Left ventricle myocardium inferior (tissue), 1 donor: ENCODE data around the gene SHC2. TPM values are rescaled to one million over a fixed set of nuclear protein-coding genes. Genes with fewer than 3 reads are reported as not detected.

Experiments
- DNase-seq: peaks from one replicate; pipeline ENCODE4 v3.0.0-alpha.2; 2020
- H3K27ac ChIP-seq: fragments of 200-600 bp; replicated peaks from 2 replicates; pipeline ENCODE4 v1.8.0; 2021
- H3K27me3 ChIP-seq: fragments of 200-600 bp; 2 replicates; pipeline ENCODE4 v1.8.0; 2021; ENCODE audit warnings: low read depth
- H3K36me3 ChIP-seq: fragments of 200-600 bp; 2 replicates; pipeline ENCODE4 v1.8.0; 2021
- H3K4me1 ChIP-seq: fragments of 200-600 bp; 2 replicates; pipeline ENCODE4 v1.8.0; 2021
- H3K4me3 ChIP-seq: fragments of 200-600 bp; 2 replicates; pipeline ENCODE4 v1.8.0; 2021; ENCODE audit warnings: mild to moderate bottlenecking, moderate library complexity
- H3K9me3 ChIP-seq: fragments of 200-600 bp; replicated peaks from 2 replicates; pipeline ENCODE4 v1.8.0; 2021
- CTCF ChIP-seq: fragments of 200-600 bp; IDR thresholded peaks from 2 replicates; pipeline ENCODE4 v1.8.0; 2021; ENCODE audit warnings: antibody characterized with exemption, mild to moderate bottlenecking, borderline replicate concordance
- intact Hi-C: fragments of 100-400 bp; cut with micrococcal nuclease; formaldehyde crosslinking; loops from one replicate; pipeline ENCODE4 v1.11.0; 2022
- total RNA-seq: library from RNA; stranded (reverse); fragmentation: NEBNext Ultra II Directional; extraction: Animal tissue kit (Norgen Biotek cat#: 25700); gene quantifications from one replicate; pipeline ENCODE4 v1.2.1, GENCODE V29; 2021
- donor health status: DM: no; HTN: yes; CAD: no; lungs with severe emphysema.

SHC2 gene
- total RNA-seq, 1 donor from 2014 or later: 11.3 TPM

DNA sequence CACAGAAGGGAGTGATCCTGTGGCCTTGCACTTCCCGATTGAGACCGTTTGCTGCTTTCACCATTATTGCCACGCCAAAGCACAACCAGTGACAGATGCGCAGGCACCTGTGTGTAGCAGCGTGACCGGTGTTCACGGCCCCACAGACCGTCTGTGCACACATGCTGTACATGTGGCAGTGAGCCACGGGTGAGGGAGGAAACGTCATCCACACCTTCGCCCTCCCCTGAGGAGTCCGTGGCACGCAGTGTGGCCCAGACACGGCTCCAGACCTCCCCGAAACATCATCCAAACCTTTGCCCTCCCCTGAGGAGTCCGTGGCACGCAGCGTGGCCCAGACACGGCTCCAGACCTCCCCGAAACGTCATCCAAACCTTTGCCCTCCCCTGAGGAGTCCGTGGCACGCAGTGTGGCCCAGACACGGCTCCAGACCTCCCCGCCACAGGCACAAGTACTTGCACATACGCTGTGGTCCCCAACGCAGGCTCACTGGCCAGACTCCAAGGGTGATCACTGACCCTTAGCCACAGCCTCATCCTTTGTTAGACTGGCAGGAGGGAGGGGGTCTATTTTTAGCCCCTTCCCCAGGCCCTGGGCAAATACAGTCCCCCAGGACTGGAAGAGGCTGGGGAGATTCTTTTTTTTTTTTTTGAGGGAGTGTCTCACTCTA lies 7.9 kb upstream of the SHC2 start:
- intact Hi-C loops: no loop called here
- no peak overlapping the region for H3K27ac ChIP-seq
- no peak for TF ChIP-seq CTCF
- H3K9me3 ChIP-seq: no peaks in the 10 kb centered on the region
- DNase-seq: no peak
- no peaks in the 10 kb centered on the region for H3K27me3 ChIP-seq
- no peaks in the 10 kb centered on the region for H3K36me3 ChIP-seq
- no peak overlapping the region for H3K4me3 ChIP-seq
- no peaks in the 10 kb centered on the region for H3K4me1 ChIP-seq

DNA sequence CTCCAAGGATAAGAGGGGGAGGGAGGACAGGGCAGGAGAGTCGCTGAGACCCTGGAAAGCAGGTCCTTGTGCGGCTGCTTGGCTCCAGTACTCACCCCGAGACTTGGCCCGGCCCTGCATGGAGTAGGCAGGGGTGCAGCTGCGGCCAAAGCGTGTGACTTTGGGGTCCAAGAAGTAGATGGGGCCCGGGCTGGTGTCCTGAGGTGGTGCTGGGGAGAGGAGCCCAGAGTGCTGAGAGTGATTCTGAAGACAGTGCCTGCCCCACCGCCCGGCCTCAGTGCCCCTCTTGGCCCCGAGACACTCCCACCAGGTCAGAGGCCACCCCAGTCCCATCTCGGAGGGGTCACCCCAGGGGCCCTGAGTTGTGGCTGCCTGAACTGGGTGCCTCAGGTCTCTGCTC lies 6.7 kb upstream of the SHC2 start:
- Histone ChIP-seq H3K9me3 (no peaks in the 10 kb centered on the region), H3K36me3 (no peaks in the 10 kb centered on the region), H3K27ac (no peak overlapping the region), H3K4me1 (no peaks in the 10 kb centered on the region), H3K27me3 (no peaks in the 10 kb centered on the region), H3K4me3 (no peak overlapping the region)
- no peak for DNase-seq
- intact Hi-C loops: no loop called here
- no peak for TF ChIP-seq CTCF

- intact Hi-C loops: no loop called here
- Histone ChIP-seq H3K4me1 (peaks cover 15% of the 10 kb centered on the region), H3K36me3 (no peaks in the 10 kb centered on the region), H3K27ac (no peak overlapping the region), H3K4me3 (no peak overlapping the region), H3K27me3 (no peaks in the 10 kb centered on the region), H3K9me3 (no peaks in the 10 kb centered on the region)
- TF ChIP-seq CTCF: no peak
- DNase-seq: no peak
These were observed 4.4 kb upstream of the SHC2 start for GRCh38 chr19:465056-465816.

- Histone ChIP-seq H3K9me3 (no peaks in the 10 kb centered on the region), H3K4me1 (peaks cover 22% of the 10 kb centered on the region), H3K27me3 (no peaks in the 10 kb centered on the region), H3K4me3 (no peak overlapping the region), H3K27ac (no peak overlapping the region), H3K36me3 (no peaks in the 10 kb centered on the region)
- intact Hi-C loops: no loop called here
- no peak for TF ChIP-seq CTCF
- DNase-seq: no peak
These were observed 3.3 kb upstream of the SHC2 start for GRCh38 chr19:464208-464545.

GRCh38 chr19:463483-464207 lies 2.8 kb upstream of the SHC2 start:
- H3K27ac ChIP-seq: no peak overlapping the region

More at GRCh38 chr19:463483-464207, 2.8 kb upstream of the SHC2 start:
- DNase-seq: no peak
- no peak for TF ChIP-seq CTCF
- Histone ChIP-seq H3K4me1 (peaks cover 22% of the 10 kb centered on the region), H3K4me3 (no peak overlapping the region), H3K9me3 (no peaks in the 10 kb centered on the region), H3K27me3 (no peaks in the 10 kb centered on the region), H3K36me3 (no peaks in the 10 kb centered on the region)
- intact Hi-C loops: no loop called here
